NCI-H460 (cell line): ENCODE data around the gene TRPC4. TPM values are rescaled to one million over a fixed set of nuclear protein-coding genes. Genes with fewer than 3 reads are reported as not detected.

ENCODE experiments used
- DNase-seq: peaks from one replicate; pipeline ENCODE4 v3.0.0-alpha.2; 2016; ENCODE audit warnings: low read depth; ENCODE audit errors: extremely low read depth
- polyA plus RNA-seq: library from polyadenylated mRNA; depleted of rRNA; stranded (reverse); fragments of >200 nt; gene quantifications from 2 replicates; pipeline ENCODE4 v1.2.3, GENCODE V29; 2014; cell fraction: nucleus; rRNA removed
- total RNA-seq: library from RNA; depleted of rRNA; stranded (reverse); fragments of >200 nt; shearing (Covaris generic); gene quantifications from 2 replicates; pipeline ENCODE4 v1.2.3, GENCODE V29; 2014; rRNA removed

TRPC4 gene
- 0.62 and 1.2 TPM in 2 replicates for total RNA-seq
- polyA plus RNA-seq, result 0.04 and 0.24 TPM in 2 replicates

DNA sequence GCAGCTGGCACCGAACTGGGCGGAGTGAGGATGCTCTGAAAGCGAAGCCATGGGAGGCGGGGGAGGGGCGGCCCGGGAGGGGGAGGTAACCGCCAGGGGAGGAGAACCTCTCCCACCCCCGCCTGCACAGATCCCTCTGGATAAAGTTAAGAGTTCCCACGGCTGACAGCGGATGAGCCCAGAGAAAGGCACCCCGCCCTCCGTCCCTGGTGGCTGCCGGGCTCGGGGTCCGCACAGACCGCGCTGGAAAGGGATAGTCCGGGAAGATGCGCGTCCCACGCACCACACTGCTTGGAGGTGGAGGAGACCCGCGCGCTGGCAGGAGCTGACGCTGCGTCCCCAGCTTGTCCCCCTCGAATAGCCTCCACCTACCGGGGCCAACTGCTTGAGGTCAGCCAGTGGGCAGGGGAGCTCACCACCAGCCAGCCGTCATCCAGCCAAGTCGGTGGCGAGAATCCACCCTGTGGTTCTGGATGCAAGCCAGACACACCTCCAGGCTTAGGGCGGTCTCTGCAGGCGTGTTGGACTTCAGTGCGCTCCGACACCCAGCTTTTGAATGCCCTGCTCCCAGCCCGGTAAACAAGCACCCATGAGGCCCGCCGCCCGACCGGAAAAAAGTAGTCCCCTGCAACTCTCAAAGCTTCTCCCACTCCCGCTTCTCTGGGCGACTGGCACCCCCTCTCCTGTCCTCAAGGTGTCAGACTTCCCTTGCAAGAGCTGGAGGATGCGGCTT, at the start of gene TRPC4:
Gene TRPC4, minus strand, starts transcription at position 17 of the 733 bp plus-strand sequence. CDS start 86,439 bp downstream, outside the sequence.
- DNase-seq, result peak; percentile 34

DNA sequence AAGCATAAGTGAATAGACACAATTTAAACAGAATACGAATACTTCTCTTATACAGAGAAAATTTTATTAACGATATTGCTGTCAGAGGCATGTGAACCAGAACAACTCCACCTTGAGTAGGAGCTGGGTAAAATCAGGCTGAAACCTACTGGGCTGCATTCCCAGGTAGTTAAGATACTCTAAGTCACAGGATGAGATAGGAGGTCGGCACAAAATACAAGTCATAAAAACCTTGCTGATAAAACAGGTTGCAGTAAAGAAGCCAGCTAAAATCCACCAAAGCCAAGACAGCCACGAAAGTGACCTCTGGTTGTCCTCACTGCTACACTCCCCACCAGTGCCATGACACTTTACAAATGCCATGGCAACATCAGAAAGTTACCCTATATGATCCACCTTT, 49.2 kb upstream of the TRPC4 start:
- DNase-seq, result no peak

DNA sequence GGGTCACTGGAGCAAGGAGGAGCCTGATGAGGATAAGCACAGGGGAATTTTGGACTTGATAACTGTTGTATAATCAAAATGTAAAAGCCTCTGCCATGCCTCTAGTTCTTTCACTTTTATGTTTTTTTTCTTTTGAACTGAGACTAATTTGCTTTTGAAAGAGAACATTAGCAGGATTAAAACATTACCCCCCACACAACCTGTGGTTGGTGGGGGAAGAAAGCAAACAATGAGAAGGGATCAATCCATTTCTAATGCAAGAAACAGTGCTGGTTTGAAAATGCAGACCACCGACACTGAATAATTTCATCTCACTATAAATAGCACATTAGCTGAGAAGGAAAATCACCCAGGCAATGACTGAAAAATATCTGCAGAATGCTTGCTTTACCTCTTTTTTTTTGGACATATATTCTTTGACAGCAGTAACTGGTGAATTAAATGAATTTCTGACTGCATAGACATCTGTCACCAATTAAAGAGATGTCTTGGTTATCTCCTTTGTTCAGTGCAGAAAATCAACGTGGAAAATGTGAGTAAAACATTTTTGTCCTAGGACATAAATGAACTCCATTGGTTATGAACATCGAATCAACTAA, 48.6 kb upstream of the TRPC4 start:
- no peak for DNase-seq

DNA sequence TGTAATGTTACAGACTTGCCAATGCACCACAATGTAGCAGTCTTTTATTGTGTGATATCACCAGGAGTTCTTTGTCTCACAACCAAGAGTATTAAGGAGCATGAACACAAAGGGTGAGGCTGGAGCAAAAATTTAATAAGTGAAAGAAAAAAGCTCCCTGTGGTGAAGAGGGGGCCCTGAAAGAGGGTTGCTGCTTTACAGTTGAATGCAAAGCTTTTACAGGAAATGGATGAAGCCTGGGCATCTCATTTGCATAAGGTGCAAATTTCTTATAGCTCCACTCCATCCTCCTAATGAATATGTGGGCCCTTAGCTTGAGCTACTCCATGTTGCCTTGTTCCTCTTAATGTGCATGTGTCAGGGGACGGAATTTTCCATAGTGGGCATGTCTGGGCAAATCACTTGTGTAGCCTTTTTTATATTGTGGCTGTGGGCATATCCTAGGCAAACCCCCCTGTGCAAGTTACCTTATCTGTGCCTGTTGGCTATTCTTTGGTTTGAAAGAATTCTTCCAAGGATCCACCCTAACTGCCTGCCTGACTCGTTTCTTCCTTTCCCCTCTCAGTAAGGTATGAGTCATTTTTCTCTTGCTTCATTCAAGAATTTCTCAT, 45.3 kb upstream of the TRPC4 start:
- DNase-seq, result no peak

DNA sequence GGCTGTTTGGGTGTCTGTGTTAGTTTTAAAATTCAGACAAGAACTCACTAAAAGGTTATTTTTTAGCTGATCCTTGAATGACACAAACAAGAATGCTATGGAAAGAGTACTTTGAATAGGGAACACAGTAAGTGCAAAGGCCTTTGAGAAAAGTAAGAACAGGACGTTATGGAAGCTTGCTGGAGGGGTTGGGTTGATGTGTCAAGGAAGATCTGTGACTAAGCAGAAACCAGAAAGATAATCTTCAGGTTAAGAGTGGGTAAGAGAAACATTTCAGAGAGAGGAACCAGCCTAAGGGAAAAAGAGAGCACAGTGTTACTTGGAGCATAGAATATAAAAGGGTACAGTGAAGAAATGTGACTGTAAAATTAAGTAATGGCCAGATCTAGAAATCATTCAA, 41.2 kb upstream of the TRPC4 start:
- DNase-seq, result no peak

DNA sequence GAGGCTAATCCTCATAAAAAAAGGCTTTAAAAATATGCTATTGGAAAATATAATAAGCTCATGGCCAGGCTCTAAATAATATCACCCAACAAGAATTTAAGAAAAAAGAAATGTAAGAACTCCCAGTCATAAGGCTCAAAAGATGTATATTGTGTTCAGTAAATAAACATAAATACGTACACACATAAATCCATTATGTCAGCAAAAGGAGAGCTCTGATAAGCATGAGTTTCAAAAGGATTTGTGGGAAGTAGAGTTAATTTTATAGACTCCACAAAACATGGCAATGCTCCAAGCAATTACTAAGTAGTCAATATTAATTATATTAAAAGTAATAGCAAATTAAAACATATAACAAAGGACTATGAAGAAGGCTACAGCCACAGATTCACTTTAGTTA, 37.3 kb upstream of the TRPC4 start:
- no peak for DNase-seq

DNA sequence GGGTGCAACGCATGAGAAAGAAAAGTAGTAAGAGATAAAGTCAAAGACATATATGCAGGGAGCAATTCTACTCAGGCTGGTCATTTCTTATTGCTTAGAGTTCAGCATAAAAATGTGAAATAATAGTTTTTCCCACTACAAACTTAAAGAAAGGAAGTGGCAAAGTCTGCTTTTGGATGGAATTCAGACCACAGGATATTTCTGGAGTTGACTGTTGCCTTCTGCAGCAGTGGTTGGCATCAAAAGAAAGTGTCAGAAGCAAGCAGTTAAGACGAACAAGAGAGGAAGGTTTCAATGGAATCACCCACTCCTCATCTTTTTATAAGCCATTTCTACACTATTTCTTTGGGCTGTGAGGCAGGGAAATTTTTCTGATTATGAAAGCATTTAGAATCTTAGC, 36.2 kb upstream of the TRPC4 start:
- DNase-seq, result no peak

DNA sequence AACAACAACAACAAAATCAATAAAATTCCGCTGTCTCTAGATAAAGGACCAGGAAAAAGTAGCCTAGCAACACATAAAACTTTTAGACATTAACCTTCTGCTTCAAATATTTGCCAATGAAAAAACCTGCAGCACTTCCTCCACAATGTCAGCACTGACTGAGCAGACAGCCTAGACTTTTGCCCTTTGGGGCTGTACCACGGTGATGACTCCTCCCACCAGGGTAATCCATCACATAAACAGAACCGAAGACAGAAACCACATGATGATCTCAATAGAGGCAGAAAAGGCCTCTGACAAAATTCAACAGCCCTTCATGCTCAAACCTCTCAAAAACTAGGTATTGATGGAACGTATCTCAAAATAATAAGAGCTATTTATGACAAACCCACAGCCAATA, 30.2 kb upstream of the TRPC4 start:
- DNase-seq, result no peak

DNA sequence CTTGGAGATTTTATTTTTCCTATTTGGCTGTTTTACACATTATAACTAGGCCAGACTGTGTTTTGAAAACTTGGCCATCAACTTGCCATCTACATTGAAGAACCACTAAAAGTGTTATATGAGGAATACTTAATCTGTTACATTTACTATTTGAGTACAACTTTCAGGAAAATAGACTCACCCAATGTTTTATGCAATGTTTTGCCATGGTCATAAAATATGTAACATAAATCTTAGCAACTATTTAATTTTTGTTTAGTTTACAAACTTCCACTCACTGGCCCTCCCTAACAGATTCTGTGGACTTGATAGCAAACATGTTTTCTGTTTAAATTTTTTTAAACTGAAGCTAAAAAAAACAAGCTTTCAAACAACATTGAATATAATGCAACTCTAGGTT, 23.7 kb upstream of the TRPC4 start:
- no peak for DNase-seq

DNA sequence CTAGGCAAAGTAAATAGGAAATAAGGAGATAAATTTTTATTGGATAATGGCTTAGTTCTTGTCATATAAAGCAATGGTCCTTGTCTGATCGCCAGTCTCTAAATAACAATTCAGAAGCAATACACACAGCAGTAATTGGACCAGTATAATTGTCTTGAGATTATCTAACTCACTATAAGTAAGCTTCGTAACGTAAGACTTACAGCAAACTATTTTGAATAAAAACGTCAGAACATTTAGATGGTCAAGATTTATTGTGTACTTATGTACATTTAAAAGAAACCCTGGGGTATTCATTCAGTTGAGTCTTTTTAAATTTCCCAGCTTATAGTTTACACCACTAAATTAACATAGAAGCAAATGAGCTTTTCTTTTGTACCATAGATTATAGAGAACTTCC, 20.2 kb upstream of the TRPC4 start:
- DNase-seq, result no peak

DNA sequence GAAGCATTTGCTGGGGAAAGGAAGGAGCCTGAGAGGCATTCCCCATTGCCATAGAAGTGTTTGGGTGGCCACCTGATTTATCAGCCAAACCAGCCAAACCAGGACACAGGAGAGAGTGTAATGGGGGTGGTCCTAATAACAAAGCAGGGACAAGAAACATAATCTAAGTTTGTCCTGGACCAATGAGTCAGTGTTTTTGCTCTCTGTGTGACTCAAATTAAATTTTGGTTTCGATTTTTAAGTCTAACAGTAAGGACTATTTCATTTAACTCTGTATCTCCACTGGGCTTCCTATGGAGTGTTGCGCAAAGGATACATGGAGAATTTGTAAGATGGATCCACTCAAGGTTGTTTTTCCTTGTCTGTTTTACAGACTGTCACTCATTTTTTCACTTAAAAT, 19.5 kb upstream of the TRPC4 start:
- no peak for DNase-seq

DNA sequence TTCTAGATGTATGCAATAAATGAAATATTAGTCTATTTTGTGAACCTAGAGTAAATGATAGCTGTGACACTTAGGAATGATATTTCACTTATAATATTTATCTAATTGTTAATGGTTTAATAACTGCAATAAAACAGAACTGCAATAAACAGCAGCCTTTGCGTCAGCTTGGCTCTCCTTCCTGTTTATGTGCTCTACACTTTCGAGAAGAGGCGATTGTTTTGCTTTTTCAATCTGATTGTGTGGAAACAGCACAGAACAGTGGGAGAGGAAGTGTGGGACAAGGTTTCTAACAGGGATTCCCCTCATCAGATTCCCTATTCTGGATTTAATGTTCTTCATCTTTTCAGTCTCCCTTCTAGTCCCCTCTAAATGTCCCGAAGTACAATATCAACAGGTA, 17.3 kb upstream of the TRPC4 start:
- DNase-seq, result no peak

DNA sequence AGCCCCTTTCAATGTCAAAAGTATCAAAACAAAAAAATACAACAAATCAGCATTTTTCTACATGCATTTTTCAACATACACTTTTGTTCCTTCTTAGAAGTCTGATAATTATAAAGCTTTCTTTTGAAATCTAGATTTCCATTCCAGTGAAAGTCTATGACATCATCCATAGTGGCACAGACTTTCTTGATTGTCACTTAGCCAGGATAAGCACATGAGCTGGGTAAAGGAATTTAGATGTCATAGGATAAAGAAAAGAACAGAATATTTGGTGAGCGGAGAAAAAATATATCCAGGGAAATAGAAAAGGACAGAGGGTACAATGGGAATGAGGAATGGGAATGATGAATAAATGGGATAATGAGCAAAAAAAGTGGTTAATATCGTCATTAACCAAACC, 15.1 kb upstream of the TRPC4 start:
- DNase-seq, result no peak

DNA sequence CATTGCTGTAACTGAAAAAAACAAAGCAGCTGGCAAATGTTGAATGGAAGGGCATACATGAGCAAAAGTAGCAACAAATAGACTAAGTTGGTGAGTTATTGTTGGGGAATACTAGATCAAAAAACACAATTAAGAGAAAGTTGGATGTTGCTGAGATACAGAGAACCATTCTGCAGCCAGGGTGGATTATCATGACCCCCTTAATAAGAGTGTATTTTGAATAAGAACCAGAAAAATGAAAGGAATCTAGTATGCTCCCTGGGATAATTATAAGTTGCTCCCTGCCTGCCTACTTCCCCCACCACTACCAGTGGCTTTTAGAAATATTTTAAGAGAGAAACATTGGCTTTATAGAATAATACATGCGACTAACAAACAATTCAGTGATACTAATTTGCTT, 14.5 kb upstream of the TRPC4 start:
- DNase-seq, result no peak

DNA sequence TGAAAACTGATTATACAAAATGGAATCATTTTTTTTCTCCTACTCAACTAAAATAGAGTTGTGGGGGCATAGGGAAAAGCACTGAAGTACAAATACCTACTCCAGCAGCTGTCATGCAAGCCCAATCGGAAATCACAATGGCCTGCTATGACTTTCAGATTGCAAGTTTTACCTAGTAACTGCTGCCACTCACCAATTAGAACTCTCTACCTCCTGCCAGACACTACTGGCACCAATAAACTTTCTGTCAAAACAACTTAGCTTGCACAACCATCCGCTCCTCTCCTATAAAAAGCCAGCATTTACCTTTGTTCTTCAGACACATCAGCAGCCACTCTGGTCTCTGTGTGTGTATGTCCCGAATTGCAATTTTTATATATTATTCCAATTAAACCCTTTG, 9.3 kb upstream of the TRPC4 start:
- no peak for DNase-seq

DNA sequence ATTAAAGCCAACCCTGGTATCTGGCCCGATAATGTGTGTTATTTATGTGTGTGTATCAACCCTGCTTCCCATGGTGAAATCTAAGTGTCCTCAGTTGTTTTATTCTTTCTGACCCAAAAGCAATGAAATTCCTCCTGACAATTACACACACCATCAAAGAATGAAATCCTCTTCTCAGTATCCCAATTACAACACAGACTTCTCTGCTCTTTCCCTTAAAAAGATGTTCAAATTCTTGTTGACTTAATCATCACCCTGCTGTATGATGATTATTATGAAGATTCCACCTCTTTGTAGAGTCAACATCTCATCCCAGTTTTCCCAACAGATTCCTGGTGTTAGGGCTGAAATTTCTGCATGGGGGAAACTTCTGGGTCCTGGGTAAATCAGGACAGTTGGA, 8.9 kb upstream of the TRPC4 start:
- no peak for DNase-seq

DNA sequence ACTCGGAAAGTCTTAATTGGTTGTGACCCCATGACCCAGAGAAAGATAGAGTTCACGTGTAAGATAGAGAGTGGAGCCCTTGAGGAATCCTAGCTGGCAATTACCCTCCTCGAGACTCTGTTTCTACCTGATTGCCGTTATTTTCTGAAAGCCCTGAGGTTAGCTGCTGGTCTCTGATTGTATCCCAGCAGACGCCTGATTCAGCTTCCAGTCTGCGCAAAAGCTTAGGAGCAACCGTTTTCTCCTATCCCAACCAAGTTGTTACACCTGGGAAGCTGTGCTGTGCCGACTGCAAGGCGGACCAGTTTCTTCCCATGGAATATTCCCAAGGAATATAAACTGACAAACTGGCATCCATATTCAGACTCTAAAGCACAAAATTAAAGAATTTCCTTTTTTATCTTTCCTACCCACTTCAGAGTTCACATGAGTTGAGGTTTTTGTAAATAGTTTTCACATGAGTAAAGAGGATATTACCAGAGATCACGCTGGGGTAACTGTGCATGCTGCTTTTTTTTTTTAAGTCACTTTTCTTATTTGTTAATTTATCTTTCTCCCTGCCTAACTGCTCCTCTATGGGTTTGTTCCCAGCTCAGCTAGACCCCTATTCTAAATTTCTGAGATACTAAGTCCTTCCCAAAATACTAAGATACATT, 1.5 kb upstream of the TRPC4 start:
- DNase-seq, result no peak

DNA sequence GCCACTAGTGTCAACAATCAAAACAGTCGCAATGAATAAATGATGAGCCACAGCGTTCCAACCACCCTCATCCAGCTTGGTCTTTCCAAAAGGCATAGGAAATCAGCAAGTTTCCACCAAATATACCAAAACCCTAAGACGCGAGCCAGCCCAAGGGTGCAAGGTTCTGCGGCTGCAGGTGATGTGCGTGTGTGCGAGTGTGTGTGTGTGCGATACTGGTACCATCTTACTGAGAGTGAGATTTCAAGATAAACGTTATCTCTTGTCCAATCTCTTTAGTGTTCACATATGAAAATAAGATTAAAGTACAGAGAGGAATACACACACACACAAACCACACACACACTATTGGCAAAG, 895 bp upstream of the TRPC4 start:
- no peak for DNase-seq

DNA sequence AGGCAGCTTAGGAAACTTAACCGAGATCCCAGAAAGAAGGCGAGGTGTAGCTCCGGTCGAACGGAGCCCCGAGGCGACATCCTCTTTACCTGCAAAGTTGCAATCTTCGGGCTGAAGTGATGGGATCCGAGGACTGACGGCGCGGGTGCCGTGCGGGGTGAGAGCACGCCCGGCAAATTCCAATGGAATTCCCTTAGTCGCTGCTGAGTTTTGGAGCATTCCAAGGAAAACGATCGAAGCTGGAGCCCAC, 141 bp downstream of the TRPC4 start:
- DNase-seq, result no peak

DNA sequence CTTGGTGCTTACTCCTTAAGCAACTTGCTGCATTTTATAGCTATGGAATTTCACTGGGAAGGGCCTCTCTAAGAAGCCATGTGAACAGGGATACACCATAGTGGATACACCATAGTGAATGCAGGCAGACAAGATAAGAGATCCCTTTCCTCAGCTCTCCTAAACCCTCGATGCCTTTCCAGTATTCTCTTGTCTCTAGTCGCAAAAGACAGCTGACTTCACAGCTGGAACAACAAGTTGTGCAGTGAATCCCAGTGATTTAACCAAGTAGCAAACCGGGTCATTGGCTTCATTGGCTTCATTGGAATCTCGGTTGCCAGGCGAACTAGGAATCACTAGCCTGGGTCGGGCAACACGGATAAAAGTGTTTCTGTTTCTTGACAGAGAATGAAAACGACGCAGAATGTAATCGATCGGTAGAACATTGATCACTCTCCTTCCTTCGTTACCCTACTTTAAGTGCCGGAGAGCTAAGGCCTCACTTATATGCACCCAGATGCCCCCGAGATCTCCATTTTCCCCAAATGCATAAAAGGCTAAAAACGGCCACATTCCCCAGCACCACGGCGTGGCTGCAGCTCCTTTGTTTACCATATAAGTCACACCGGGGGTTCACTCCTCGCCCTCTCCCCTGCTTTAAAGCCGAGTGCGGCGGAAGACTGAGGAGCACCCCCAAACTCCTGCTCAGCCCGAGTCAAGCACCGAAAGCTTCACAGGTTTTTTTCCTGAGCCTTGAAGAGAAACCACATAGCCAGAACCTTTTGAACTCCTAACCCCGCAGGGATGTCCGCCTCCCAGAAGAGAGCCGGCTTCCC, 674 bp downstream of the TRPC4 start:
- DNase-seq, result no peak

DNA sequence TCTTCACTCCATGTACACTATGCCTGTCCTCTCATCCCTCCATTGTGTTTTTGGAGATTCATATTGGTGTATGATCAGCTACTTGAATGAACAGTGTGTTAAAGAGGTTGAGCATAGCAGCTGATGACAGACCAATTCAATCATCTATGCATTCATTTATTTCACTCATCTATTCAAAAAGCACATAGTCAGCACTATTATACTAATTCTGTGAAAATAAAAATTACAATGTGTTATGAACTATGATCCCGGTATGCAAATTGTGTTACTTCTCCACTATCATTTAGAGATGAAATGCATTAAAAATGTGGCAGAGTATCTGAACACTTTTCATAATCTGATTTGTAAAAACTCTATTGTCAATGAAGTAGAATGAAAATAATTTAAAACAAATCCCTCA, 5.9 kb downstream of the TRPC4 start:
- no peak for DNase-seq
